Breast epithelium (tissue), 3 donors: ENCODE data around the gene TXLNG.

ENCODE experiments used
- POLR2A ChIP-seq: fragments of 450-650 bp; IDR thresholded peaks from one replicate; pipeline ENCODE4 v1.6.1; 2016; ENCODE audit warnings: antibody characterized with exemption, mild to moderate bottlenecking, moderate library complexity
- POLR2AphosphoS5 ChIP-seq, 3 donors: sonication (generic); formaldehyde crosslinking; IDR thresholded peaks; one replicate each; pipeline ENCODE4 v1.6.1; 2017; ENCODE audit warnings: antibody characterized with exemption in 3 of 3

- TF ChIP-seq POLR2A (no peak), POLR2AphosphoS5 (IDR thresholded peaks at IDR 0.05) (no peak)
Measured at GRCh38 chrX:16845686-16846085, 59.4 kb downstream of the TXLNG start.
